HEK293T (cell line): ENCODE measurements around the gene ZNF135.

Source experiments
- CTCF ChIA-PET: fragments of 350-600 bp; formaldehyde crosslinking; extraction: SDS; loops from one replicate; lab custom pipeline; 2021; ENCODE audit warnings: antibody characterized with exemption, inconsistent platforms; lab: Yijun Ruan, JAX
- POLR2A ChIA-PET: fragments of 350-600 bp; formaldehyde crosslinking; extraction: SDS; loops from one replicate; lab custom pipeline; 2020; ENCODE audit warnings: antibody characterized with exemption, inconsistent platforms; lab: Yijun Ruan, JAX
- DNase-seq: peaks from one replicate; pipeline ENCODE4 v3.0.0; 2012; ENCODE audit warnings: mixed read lengths; ENCODE audit errors: extremely low spot score
- ARNT ChIP-seq: fragments of 450-650 bp; IDR thresholded peaks from 2 replicates; pipeline ENCODE4 v1.6.1; 2017; ENCODE audit warnings: mild to moderate bottlenecking
- BHLHE40 ChIP-seq: fragments of 450-650 bp; IDR thresholded peaks from 2 replicates; pipeline ENCODE4 v1.6.1; 2016; ENCODE audit warnings: mild to moderate bottlenecking, moderate library complexity, borderline replicate concordance
- CTBP1 ChIP-seq: fragments of 450-650 bp; IDR thresholded peaks from 2 replicates; pipeline ENCODE4 v1.6.1; 2016; ENCODE audit warnings: borderline replicate concordance
- ELF4 ChIP-seq: fragments of 450-650 bp; IDR thresholded peaks from 2 replicates; pipeline ENCODE4 v1.6.1; 2017; ENCODE audit warnings: antibody characterized with exemption
- FOXA1 ChIP-seq: fragments of 450-650 bp; IDR thresholded peaks from 2 replicates; pipeline ENCODE4 v1.6.1; 2016; ENCODE audit warnings: mild to moderate bottlenecking
- FOXK2 ChIP-seq: fragments of 450-650 bp; IDR thresholded peaks from 2 replicates; pipeline ENCODE4 v1.6.1; 2016; ENCODE audit warnings: mild to moderate bottlenecking
- FOXM1 ChIP-seq: fragments of 450-650 bp; IDR thresholded peaks from 2 replicates; pipeline ENCODE4 v1.6.1; 2017; ENCODE audit warnings: mild to moderate bottlenecking, borderline replicate concordance
- HDGF ChIP-seq: fragments of 450-650 bp; IDR thresholded peaks from 2 replicates; pipeline ENCODE4 v1.6.1; 2017; ENCODE audit warnings: antibody characterized with exemption, borderline replicate concordance
- L3MBTL2 ChIP-seq: fragments of 450-650 bp; conservative IDR thresholded peaks from 2 replicates; pipeline ENCODE4 v1.6.1; 2016; ENCODE audit warnings: mild to moderate bottlenecking
- LEF1 ChIP-seq: fragments of 450-650 bp; IDR thresholded peaks from 2 replicates; pipeline ENCODE4 v1.6.1; 2017; ENCODE audit warnings: mild to moderate bottlenecking, borderline replicate concordance
- NFRKB ChIP-seq: fragments of 450-650 bp; IDR thresholded peaks from 2 replicates; pipeline ENCODE4 v1.6.1; 2016; ENCODE audit warnings: mild to moderate bottlenecking, moderate library complexity
- SP1 ChIP-seq: fragments of 450-650 bp; IDR thresholded peaks from 2 replicates; pipeline ENCODE4 v1.6.1; 2017
- SUZ12 ChIP-seq: fragments of 450-650 bp; IDR thresholded peaks from 2 replicates; pipeline ENCODE4 v1.6.1; 2016; ENCODE audit warnings: mild to moderate bottlenecking
- TARDBP ChIP-seq: fragments of 450-650 bp; IDR thresholded peaks from 2 replicates; pipeline ENCODE4 v1.6.1; 2016
- ZNF384 ChIP-seq: fragments of 450-650 bp; IDR thresholded peaks from 2 replicates; pipeline ENCODE4 v1.6.1; 2016
- TF ChIP-seq, protein P1 (sequence below): fragments of 450-650 bp; IDR thresholded peaks from 2 replicates; pipeline ENCODE4 v1.6.1; 2016

Gene ZNF135

DNA sequence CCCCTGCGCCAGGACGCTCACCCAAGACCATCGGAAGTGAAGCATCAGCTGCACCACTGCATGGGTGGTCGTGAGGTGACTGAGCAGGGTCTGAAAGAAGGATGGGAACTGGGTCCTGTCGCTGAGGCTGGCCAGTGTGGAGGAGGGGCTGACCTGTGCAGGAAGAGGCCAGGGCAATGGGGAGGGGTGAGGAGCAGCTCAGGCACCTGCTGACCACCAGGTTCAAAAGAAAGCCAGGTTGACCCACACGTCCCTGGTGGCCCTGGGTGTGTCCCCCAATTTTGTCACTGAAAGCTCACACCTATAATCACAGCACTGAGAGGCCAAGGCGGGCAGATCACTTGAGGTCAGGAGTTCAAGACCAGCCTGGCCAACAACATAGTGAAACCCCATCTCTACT is 39.0 kb upstream of the ZNF135 start:
- no peak for DNase-seq
- POLR2A ChIA-PET, result no interaction called here
- CTCF ChIA-PET, result no interaction called here
- TF ChIP-seq ZNF384 (no peak), FOXM1 (no peak), ELF4 (no peak)

DNA sequence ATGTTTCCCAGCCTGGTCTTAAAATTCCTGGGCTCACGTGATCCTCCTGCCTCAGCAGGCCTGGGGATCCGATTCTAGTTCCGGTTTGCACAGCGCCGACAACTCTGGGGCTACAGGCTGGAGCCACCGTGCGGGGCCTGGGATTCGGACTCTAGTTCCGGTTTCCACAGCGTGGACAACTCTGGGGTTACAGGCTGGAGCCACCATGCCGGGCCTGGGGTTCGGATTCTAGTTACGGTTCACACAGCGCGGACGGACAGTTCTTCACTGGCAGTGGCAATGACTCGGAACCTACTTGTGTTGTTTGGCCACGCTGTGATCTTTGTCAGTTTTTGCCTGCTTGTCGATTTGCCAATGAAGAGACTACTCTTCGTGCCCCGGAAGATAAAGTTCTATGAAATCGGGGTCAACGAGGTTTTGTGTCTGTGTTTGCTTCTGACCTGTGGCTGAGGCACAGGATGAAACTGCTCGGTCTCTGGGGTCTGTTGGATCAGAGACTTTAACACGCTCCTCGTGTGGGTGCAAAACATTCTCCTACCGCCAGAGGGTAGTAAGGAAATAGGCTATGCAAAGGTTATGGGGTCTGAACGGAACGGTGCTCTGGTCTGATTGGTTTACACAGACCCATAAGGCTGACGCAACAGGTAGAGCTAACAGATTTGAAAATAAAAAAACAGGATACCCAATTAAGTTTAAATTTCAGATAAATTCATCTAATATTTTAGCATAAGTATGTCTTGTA is 37.4 kb upstream of the ZNF135 start:
- ChIA-PET CTCF (no interaction called here), POLR2A (no interaction called here)
- DNase-seq, result peak; percentile 25
- TF ChIP-seq, protein P1, sequence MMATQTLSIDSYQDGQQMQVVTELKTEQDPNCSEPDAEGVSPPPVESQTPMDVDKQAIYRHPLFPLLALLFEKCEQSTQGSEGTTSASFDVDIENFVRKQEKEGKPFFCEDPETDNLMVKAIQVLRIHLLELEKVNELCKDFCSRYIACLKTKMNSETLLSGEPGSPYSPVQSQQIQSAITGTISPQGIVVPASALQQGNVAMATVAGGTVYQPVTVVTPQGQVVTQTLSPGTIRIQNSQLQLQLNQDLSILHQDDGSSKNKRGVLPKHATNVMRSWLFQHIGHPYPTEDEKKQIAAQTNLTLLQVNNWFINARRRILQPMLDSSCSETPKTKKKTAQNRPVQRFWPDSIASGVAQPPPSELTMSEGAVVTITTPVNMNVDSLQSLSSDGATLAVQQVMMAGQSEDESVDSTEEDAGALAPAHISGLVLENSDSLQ, result no peak
- TF ChIP-seq SP1 (no peak), HDGF (no peak), L3MBTL2 (no peak), SUZ12 (no peak), FOXK2 (no peak), BHLHE40 (no peak), ARNT (no peak), TARDBP (no peak), CTBP1 (no peak), NFRKB (no peak)

DNA sequence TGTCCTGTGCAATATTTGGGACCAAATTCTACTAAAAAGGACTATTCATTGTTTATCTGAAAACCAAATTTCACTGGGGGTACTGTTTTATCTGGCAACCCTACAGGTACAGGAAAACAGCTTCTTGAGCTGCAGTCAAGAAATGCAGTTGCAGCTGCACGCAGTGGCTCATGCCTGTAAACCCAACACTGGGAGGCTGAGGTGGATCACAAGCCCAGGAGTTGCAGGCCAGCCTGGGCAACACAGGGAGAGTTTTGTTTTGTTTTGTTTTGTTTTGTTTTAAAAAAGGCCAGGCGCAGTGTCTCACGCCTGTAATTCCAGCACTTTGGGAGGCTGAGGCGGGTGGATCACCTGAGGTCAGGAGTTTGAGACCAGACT is 36.8 kb upstream of the ZNF135 start:
- TF ChIP-seq, protein P1, result no peak
- TF ChIP-seq L3MBTL2 (no peak), FOXA1 (no peak), NFRKB (no peak), SP1 (no peak), FOXM1 (no peak)
- DNase-seq, result no peak
- POLR2A ChIA-PET, result no interaction called here
- CTCF ChIA-PET, result no interaction called here

DNA sequence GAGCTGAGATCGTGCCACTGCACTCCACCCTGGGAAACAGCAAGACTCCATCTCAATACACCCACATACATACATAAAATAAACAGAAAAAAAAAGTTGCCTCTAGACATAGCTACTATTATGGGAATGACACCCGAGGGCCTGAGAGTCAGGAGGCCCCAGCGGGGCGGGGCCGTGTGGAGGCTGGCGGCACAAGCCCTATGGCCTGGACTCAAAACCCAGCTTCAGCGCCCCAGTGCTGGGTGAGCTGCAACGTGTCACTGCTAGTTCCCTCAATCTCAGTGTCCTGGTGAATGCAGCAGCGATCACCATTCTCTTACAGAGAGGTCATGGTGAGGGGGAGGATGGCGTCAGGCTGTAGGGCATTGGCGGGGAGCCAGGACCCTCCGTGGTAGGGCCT is 34.4 kb upstream of the ZNF135 start:
- no peak for TF ChIP-seq FOXM1
- TF ChIP-seq CTBP1, result no peak
- no peak for TF ChIP-seq SUZ12
- no peak for TF ChIP-seq SP1
- TF ChIP-seq LEF1, result no peak
- no peak for TF ChIP-seq TARDBP
- TF ChIP-seq, protein P1, result no peak
- no peak for TF ChIP-seq FOXA1
- no peak for TF ChIP-seq ELF4
- TF ChIP-seq L3MBTL2, result no peak
- TF ChIP-seq ARNT, result no peak
- ChIA-PET CTCF (no interaction called here), POLR2A (no interaction called here)
- DNase-seq, result no peak

DNA sequence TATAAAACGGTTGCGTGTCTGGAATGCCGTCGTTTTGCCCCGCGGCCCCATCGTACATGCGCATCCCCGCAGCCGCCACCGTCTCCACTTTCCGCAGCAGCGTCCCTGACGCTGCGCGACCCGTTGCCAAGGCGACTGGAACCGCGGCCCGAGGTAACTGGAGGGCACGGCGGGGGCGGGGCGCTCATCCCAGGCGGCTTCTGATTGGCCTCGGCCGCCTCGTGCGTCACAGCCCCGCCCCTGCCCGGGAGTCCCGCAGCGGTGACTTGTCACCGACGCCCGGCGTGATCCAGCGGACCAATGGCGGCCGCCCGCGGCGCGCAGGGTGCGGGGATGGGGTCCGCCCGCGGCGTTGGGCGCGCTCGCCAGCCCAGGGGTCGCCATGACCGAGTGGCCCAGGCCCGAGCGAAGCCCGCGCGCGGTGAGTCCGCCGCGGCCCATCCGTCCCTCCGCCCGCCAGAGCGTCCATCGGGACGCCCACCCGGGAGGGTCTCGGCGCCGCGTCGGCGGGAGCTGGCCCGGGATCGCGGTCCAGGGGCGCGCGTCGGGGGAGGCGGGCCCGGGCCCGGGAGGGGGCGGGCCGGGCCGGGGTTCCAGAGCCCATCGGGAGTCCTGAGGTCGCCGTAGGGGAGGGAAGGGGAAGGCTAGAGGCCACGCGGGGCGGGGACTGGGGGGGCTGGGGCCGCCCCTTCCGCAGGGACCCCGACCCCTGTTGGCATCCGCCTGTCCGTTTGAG is 25.2 kb upstream of the ZNF135 start, which contains the start of gene ZSCAN1:
TSS of gene ZSCAN1 (plus strand) at position 285 of the 736 bp plus-strand sequence. CDS start 3,812 bp downstream, outside the sequence.
- ChIA-PET CTCF (no interaction called here), POLR2A (no interaction called here)
- no peak for TF ChIP-seq NFRKB
- TF ChIP-seq ARNT, result no peak
- no peak for DNase-seq

DNA sequence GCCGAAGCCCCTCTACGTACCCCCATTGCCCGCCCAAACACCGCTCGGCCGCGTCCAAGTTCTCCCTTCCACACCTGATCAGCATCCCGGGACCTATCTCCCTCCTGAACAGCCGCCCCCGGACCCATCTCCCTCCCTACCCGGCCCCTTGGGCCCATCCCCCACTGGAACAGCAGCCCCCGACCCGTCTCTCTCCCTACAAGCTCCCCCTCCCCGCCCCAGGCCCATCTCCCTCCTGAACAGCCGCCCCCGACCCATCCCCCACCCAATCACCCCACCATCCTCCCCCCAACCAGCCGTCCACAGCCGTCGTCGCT is 24.6 kb upstream of the ZNF135 start:
- ChIA-PET CTCF (no interaction called here), POLR2A (no interaction called here)
- DNase-seq, result no peak
- TF ChIP-seq ELF4 (no peak), LEF1 (no peak), NFRKB (no peak)

DNA sequence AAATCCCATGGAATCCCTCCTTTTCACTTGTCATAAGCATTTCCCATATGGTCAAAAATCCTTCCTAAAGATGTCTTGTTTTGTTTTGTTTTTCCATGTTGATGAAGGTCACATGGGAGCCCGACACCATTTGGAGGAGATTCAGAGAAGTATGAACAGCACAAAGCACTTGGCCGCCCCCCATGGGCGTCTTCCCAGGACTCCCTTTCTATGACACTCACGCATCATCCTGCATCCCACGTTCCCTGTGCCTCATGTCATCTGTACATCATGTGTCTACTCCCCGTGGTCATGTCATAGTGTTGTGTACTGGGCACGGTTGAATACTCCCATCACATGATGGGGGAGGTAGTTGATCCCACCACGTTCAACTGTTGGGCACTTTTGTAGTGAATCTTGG is 23.2 kb upstream of the ZNF135 start:
- CTCF ChIA-PET, result no interaction called here
- TF ChIP-seq FOXK2, result no peak
- no peak for TF ChIP-seq ZNF384
- TF ChIP-seq, protein P1, result no peak
- no peak for TF ChIP-seq TARDBP
- TF ChIP-seq BHLHE40, result no peak
- TF ChIP-seq FOXM1, result no peak
- TF ChIP-seq ARNT, result no peak
- TF ChIP-seq SUZ12, result no peak
- TF ChIP-seq FOXA1, result no peak
- TF ChIP-seq NFRKB, result no peak
- no peak for TF ChIP-seq L3MBTL2
- no peak for DNase-seq
- POLR2A ChIA-PET, result no interaction called here
